ENCODE results near the gene PPM1J.

The PPM1J gene

GRCh38 chr1:112748396-112748795 is 33.3 kb upstream of the PPM1J start (continued):
- TF ChIP-seq PATZ1 (CRISPR knock-in tag; IDR thresholded peaks at IDR 0.05; ENCODE audit: borderline replicate concordance) (no peak), TCF4 (CRISPR knock-in tag; IDR thresholded peaks at IDR 0.05; ENCODE audit: borderline replicate concordance) (no peak), OSR1 (CRISPR knock-in tag; IDR thresholded peaks at IDR 0.05) (no peak), ZC3H10 (CRISPR knock-in tag; IDR thresholded peaks at IDR 0.05) (no peak), ARNTL (CRISPR knock-in tag; IDR thresholded peaks at IDR 0.05; ENCODE audit: borderline replicate concordance, low read depth) (no peak)

GRCh38 chr1:112744009-112744578 is 29.0 kb upstream of the PPM1J start:
- TF ChIP-seq TOX (CRISPR knock-in tag; IDR thresholded peaks at IDR 0.05; ENCODE audit: borderline replicate concordance) (no peak), BACH2 (CRISPR knock-in tag; IDR thresholded peaks at IDR 0.05; ENCODE audit: borderline replicate concordance) (no peak), CSRNP3 (CRISPR knock-in tag; IDR thresholded peaks at IDR 0.05) (no peak), ZNF70 (CRISPR knock-in tag; IDR thresholded peaks at IDR 0.05) (no peak), SNAI2 (CRISPR knock-in tag; IDR thresholded peaks at IDR 0.05) (no peak), POU6F1 (CRISPR knock-in tag; IDR thresholded peaks at IDR 0.05; ENCODE audit: borderline replicate concordance, low read depth) (no peak), GLIS3 (CRISPR knock-in tag; IDR thresholded peaks at IDR 0.05) (no peak), PPARA (CRISPR knock-in tag; IDR thresholded peaks at IDR 0.05; ENCODE audit: borderline replicate concordance) (no peak), PATZ1 (CRISPR knock-in tag; IDR thresholded peaks at IDR 0.05; ENCODE audit: borderline replicate concordance) (no peak), CREB5 (CRISPR knock-in tag; IDR thresholded peaks at IDR 0.05; ENCODE audit: low read depth) (no peak), OSR1 (CRISPR knock-in tag; IDR thresholded peaks at IDR 0.05) (no peak), ZFP3 (CRISPR knock-in tag; IDR thresholded peaks at IDR 0.05) (no peak), RARB (CRISPR knock-in tag; IDR thresholded peaks at IDR 0.05) (no peak), ESRRG (CRISPR knock-in tag; IDR thresholded peaks at IDR 0.05) (no peak), ZC3H10 (CRISPR knock-in tag; IDR thresholded peaks at IDR 0.05) (no peak)
- ATAC-seq: peak; percentile 86

- ATAC-seq: no peak
- TF ChIP-seq CSRNP3 (CRISPR knock-in tag; IDR thresholded peaks at IDR 0.05) (no peak), ZFP3 (CRISPR knock-in tag; IDR thresholded peaks at IDR 0.05) (no peak), ESRRG (CRISPR knock-in tag; IDR thresholded peaks at IDR 0.05) (no peak), TSHZ2 (CRISPR knock-in tag; IDR thresholded peaks at IDR 0.05) (no peak), CSDC2 (CRISPR knock-in tag; IDR thresholded peaks at IDR 0.05) (no peak), ZC3H10 (CRISPR knock-in tag; IDR thresholded peaks at IDR 0.05) (no peak), PATZ1 (CRISPR knock-in tag; IDR thresholded peaks at IDR 0.05; ENCODE audit: borderline replicate concordance) (no peak), PPARA (CRISPR knock-in tag; IDR thresholded peaks at IDR 0.05; ENCODE audit: borderline replicate concordance) (no peak)
These were observed 28.3 kb upstream of the PPM1J start for GRCh38 chr1:112743174-112744008.

All from SK-N-SH treated with all-trans-retinoic acid at 6 μM for 48 hours (cell line).